GM18499 (cell line): ENCODE data around the gene TNS4.

Experiments used
- ATAC-seq: cut with Tn5 transposase; IDR thresholded peaks from one replicate; pipeline ENCODE4 v1.9.1; 2021; ENCODE audit warnings: moderate number of reproducible peaks; ENCODE audit not compliant: insufficient read depth, unreplicated experiment

TNS4 gene

GRCh38 chr17:40535924-40536294 lies 34.5 kb upstream of the TNS4 start:
- ATAC-seq: no peak

GRCh38 chr17:40535438-40535837 lies 34.0 kb upstream of the TNS4 start:
- ATAC-seq: no peak

- ATAC-seq: no peak
These were observed 33.2 kb upstream of the TNS4 start for GRCh38 chr17:40534371-40535189.

- no peak for ATAC-seq
These were observed 32.5 kb upstream of the TNS4 start for GRCh38 chr17:40533896-40534295.

DNA sequence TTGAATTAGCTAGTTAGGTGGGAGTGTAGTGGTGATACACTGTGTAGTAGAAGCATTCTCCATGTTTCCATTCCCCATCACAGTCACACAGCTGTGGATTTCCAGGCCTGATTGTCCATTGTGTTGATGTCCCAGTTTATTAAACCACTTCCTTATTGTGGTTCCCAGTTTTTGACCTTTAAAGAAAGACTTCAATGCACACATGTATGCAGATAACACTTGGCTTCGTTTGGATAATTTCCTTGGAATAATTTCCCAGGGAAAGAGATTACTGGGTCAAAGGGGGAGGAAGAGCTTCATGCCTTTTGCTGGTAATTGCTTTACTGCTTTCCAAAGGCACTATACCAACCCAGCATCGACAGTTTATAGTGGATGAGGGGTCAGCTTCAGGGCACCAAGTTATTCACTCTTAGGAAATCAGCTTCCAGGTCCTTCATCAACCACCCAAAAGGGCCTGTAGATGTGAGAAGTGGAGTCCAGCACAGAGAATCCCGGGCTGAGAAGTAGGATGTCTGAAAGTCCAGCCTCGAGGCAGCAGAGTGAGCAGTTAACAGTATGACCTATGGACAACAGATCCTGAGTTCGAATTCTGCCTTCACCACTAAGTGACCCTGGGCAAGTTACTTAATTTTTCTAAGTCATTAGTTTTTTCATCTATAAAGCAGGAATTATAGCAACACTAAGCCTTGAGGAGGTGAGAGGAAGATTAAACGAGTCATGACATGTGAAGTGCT lies 31.3 kb upstream of the TNS4 start:
- ATAC-seq: no peak

GRCh38 chr17:40531051-40531991 lies 29.9 kb upstream of the TNS4 start:
- no peak for ATAC-seq

DNA sequence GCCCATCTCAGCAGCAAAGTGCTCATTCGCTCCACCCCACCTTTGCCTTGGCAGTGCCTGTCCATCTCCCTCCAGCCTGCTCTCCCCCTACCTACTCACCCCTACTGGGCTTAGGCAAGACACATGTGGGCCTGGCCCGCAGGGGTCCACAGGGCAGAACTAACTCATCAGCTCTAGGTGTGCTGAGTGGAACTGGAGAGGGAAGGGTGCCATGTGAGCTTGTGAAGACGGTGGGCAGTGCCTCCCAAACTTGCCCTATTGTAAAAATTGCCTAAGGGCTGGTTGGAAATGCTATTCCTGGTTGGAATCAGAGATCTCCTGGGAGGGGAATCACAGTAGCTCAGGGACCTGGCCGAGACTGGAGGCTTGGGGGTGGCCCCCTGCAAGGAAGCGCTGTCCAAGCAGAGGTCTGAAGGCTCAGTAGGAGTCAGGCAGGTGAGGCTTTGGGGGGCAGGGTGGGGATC lies 29.1 kb upstream of the TNS4 start:
- ATAC-seq: no peak

GRCh38 chr17:40529991-40530390 lies 28.6 kb upstream of the TNS4 start:
- no peak for ATAC-seq

DNA sequence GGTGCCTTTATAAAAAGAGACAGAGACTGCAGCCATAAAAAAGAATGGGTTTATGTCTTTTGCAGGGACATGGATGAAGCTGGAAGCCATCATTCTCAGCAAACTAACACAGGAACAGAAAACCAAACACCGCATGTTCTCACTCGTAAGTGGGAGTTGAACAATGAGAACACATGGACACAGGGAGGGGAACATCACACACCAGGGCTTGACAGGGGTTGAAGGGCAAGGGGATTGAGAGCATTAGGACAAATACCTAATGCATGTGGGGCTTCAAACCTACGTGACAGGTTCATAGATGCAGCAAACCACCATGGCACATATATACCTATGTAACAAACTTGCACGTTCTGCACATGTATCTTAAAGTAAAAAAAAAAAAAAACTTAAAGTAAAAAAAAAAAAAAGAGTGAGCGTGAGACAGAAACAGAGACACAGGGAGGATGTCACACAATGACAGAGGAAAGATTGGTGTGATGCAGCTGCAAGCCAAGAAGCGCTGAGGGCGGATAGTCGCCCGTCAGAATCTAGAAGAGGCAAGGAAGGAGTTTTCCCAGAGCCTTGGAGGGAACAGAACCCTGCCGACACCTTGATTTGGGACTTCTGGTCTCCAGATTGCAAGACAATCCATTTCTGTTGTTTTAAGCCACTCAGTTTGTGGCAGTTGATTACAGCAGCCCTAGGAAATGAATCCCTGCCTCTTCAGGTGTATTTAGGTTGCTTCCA lies 27.4 kb upstream of the TNS4 start:
- no peak for ATAC-seq

- no peak for ATAC-seq
These were observed 25.2 kb upstream of the TNS4 start for GRCh38 chr17:40526668-40527067.

DNA sequence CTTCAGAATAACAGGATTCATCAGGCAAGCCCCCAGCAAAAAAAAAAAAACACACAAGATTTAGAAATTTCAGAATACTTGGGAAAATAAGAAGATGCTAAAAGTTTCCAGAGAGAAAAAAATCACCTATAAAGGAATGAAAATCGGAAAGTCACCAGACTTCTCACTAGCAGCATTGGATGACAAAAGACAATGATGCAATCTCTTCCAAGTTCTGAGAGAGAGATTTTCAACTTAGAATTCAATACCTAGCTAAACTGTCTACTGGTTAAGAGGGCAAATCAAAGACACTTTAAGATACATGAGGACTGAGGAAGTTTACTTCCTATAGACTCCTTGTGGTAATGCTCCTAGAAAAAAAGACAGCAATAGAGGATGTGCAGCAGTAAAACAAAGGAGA lies 23.9 kb upstream of the TNS4 start:
- ATAC-seq: no peak

DNA sequence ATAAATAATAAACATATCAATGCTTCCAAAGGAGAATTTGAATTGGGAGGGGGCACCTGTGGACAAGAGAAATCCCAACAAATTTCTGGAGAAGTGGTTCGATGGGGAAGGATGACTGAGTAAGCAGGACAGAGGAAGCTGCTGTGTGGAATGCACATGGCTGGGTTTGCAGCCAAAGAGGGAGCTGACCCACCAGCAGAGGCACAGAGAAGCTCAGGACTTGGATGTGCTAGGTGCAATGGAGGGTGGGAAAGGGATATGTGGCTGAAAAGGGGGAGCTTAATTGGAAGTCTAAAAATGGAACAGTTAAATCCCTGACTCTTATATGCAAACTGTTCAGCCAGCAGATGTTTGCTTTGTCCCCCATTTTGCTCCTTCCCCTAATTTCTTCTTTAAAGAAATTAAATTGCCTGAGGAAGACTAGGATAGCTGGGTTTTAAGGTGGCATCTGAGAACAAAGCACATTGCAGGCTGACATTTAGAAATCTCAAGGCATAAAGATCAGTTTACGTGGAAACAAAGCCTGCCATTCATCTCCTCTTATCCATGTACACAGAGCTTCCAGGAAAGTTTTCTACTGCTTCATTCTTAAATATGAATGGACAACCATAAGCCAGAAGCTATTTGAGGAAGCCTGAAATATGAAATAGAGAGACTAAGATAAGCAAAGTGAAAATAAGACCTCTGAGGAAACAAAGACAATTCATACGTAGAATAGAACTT lies 23.0 kb upstream of the TNS4 start:
- ATAC-seq: no peak

DNA sequence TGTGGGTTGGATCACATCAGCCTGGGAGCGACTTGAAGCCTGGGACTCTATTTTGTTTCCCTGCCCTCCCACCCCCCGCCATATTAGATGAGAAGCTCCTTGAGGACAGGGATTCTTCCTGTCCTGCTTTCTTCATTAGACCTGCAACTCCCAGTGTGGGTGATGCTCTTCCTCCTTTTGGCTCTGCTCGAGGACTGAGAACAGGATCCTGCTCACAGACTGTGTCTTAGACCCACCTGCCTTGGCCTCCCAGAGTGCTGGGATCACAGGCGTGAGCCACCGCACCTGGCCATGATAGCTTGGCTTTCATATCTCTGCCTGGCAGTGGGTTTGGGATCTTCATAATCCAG lies 21.5 kb upstream of the TNS4 start:
- no peak for ATAC-seq

- no peak for ATAC-seq
These were observed 21.0 kb upstream of the TNS4 start for GRCh38 chr17:40522250-40522960.

DNA sequence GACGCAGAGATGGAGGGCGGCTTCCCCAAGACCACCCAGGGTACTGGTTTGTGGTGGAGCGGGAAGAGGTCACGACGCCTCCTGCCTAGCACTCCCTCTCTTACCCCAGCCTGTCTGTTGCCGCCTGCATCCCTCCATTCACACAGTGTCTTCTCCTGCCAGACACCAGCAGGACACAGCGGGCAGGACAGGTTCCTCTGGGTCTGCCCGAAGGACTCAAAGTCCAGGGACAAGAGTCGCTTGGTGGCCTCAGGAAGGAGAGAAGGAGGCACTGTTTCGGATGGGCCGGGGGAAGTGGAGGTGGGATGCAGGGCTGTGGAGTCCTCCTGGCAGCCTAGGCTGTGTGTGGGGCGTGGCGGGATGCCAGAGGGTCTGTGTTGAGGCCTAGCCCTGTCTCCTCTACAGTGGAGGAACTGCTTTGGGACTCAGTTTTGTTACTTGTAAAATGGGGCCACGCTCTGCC lies 19.6 kb upstream of the TNS4 start:
- no peak for ATAC-seq

DNA sequence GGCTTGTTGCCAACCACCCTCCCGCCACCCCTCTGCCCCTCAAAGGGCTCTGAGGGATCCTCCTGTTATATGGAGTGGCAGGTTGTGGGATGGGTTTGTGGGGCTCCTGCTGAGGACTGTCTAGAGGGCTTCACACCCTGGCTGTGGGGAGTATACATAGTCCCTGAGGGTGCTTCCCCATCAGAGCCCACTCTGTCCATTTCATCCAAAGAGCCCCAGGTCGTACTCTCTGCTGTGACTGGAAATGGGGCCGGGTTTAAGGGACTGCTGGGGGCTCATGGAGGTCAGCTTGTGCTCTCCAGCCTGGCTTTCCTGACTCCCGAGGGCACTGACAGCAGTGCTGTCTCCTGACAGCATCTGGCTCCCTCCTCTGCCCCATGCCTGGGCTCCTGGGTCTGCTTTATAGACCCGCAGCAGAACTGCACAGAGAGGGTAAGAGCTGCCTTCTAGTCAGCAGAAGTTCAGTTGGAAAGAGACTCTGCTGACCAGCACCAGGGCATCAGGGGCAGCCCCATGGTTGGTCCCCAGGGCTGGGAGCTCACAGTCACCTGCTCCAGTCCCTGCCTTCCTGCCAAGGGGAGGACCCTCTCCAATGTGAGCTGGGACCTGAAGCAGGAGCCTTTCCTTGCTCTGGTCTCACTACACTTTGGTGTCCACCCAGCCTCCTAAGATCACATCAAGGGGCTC lies 17.8 kb upstream of the TNS4 start:
- no peak for ATAC-seq

- no peak for ATAC-seq
These were observed 17.1 kb upstream of the TNS4 start for GRCh38 chr17:40518401-40519088.

- no peak for ATAC-seq
These were observed 16.6 kb upstream of the TNS4 start for GRCh38 chr17:40517981-40518380.
